DMS53 (cell line): ENCODE data around the gene SMPD2.

Experiments
- DNase-seq: peaks from one replicate; lab custom pipeline; 2025; lab: John Stamatoyannopoulos, UW

SMPD2 gene

DNA sequence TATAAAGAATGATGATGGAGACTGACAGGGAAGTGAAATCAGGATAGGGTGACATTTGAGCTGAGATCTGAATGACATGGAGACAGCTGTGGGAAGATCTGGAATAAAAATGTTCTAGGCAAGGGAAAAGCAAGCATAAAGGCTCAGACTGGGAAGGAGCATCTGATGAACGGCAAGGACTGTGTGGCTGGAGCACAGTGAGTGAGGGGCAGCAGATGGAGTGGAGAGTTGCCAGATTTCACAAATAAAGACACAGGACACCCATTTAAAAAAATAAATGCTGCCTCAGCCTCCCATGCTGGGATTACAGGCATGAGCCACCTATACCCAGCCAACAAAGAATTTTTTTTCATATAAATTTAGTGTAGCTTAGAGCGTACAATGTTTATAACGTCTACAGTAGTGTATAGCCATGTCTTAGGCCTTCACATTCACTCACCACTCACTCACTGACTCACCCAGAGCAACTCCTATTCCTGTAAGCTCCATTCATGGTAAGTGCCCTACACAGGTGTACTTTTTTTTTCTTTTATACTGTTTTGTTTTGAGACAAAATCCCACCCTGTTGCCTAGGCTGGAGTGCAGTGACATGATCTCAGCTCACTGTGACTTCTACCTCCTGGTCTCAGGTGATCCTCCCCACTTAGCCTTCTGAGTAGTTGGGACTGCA is 44.9 kb downstream of the SMPD2 start:
- no peak for DNase-seq

DNA sequence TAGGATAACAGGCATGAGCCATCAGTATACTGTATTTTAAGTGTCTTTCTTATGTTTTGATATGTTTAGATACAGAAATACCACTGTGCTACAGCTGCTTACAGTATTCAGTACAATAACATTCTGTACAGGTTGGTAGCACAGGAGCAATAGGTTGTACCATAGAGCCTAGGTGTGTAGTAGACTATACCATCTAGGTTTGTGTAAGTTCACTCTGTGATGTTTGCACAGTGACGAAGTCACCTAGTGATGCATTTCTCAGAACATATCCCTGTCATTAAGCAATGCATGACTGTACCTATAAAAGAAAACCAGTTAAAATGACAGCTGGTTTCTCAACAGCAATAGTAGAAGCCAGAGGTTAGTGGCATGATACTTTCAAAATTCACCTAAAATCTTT is 45.5 kb downstream of the SMPD2 start:
- DNase-seq: peak; percentile 82

DNA sequence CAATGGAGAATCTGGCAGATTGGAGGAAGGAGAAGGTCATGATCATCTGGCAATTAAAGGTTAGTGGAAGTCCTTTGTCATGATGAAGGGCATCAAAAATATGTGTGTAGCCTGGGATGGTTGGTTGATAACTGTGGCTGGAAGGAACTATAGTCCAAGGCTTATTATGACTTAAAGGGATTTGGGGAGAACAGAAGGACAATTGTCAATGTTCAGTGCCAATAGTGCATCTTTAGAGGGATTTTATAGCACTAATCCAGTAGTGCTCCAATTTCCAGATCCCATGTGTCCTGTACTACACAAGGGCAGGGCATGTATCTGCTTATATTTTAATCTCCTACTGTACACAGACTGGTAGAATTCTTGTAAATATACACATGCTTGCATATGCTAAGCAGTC is 47.5 kb downstream of the SMPD2 start:
- DNase-seq: no peak

DNA sequence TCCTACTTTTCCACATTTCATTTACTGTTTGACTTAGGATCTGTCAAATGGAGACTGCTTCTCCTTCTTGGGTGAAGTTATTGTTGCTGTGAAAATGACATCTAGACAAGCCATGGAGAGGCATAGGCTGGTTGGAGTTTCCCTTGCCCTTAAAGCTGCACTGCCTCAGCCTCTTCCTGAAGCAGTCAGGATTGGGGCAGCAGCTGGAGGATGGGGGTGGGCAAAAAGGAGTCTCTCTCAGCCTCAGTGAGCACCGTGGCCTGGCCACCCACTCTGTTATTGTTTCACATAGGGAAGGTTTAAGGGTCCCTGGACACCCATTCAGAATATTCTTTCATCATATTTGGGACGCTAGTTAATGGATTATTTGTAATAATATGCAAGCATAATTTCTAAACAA is 50.2 kb downstream of the SMPD2 start:
- DNase-seq: no peak

DNA sequence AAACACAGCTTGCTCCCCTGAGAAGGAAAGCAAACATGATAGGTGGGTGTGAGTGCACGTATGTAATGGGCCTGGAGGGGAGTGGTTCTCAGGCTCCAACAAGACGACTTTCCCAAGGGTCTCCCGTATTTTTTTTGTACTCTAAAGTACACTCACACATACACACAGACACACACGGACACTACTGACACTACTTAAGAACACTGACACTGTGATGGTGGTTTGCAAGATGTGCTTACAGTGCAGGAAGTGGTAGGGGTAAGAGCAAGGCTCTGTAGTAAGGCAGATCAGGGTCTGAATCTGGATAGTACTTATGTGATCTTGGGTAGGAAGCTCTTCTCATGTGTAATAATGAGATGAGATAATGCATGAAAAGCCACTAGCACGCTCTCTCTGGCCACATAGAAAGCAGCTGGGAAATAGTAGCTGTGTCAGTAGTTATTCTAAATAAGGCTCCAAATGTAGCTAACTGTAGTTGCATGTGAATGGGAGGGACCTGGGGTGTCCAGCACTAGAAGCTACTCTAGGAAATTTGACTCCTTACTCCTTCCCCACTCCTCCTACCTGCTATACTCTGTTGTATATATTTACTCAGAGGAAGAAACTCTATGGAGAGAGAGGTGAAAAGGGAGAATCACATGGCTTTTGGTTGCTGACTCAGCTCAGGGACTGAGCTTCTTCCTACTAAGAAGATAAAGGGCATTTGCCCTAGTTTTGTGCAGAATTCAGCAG is 50.8 kb downstream of the SMPD2 start:
- DNase-seq: peak; percentile 30
